HepG2 (cell line): ENCODE measurements around the gene ERV3-1. TPM values are rescaled to one million over a fixed set of nuclear protein-coding genes. Genes with fewer than 3 reads are reported as not detected.

ENCODE experiments used
- CBX5 ChIP-seq: sonication (generic); formaldehyde crosslinking; IDR thresholded peaks from 2 replicates; pipeline ENCODE4 v1.4.0; 2020; ENCODE audit warnings: missing genetic modification reagents, borderline replicate concordance
- CHCHD3 ChIP-seq: sonication (generic); formaldehyde crosslinking; IDR thresholded peaks from 2 replicates; pipeline ENCODE4 v1.8.0; 2022; ENCODE audit warnings: mild to moderate bottlenecking, missing genetic modification reagents, moderate library complexity
- CREM ChIP-seq, 2 experiments: sonication (generic) in 1 of 2; formaldehyde crosslinking in 1 of 2; IDR thresholded peaks; 2 replicates each; pipeline versions ENCODE4 v1.4.0 to v1.6.1; 2016 to 2020; ENCODE audit warnings: antibody characterized with exemption in 1 of 2, mild to moderate bottlenecking in 1 of 2, missing genetic modification reagents in 1 of 2
- REST ChIP-seq, 2 experiments: IDR thresholded peaks; 2 replicates each; pipeline ENCODE4 v1.6.1; 2011 to 2012; ENCODE audit warnings: low read length in 2 of 2, borderline replicate concordance in 1 of 2, low read depth in 1 of 2, mild to moderate bottlenecking in 1 of 2, moderate library complexity in 1 of 2
- ZNF431 ChIP-seq: sonication (generic); formaldehyde crosslinking; IDR thresholded peaks from 2 replicates; pipeline ENCODE4 v1.9.0; 2022; ENCODE audit warnings: missing genetic modification reagents, low read depth, mild to moderate bottlenecking, borderline replicate concordance
- ZNF557 ChIP-seq: sonication (generic); formaldehyde crosslinking; IDR thresholded peaks from 2 replicates; pipeline ENCODE4 v1.4.0; 2020; ENCODE audit warnings: missing genetic modification reagents
- polyA plus RNA-seq, 8 experiments: library from polyadenylated mRNA; depleted of rRNA in 3 of 8; stranded (reverse) in 7 of 8; unstranded in 1 of 8; fragments of >200 nt; fragmentation: Illumina TruSeq in 4 of 8; extraction: Trizol in 4 of 8; gene quantifications; 2 replicates each; pipeline versions ENCODE4 v1.2.1 to v1.2.3, GENCODE V29; 2011 to 2016; ENCODE audit warnings: low read depth in 4 of 8, missing spikeins in 1 of 8, mixed read lengths in 1 of 8; ENCODE audit not compliant: insufficient read depth in 1 of 8
- total RNA-seq, 5 experiments: library from RNA; depleted of rRNA; stranded (reverse); fragments of >200 nt; fragmentation: Illumina TruSeq; extraction: Trizol; gene quantifications; 2 replicates each; pipeline ENCODE4 v1.2.3, GENCODE V29; 2016; ENCODE audit warnings: low read depth in 1 of 5
- TF ChIP-seq, protein P1 (sequence below): sonication (generic); formaldehyde crosslinking; IDR thresholded peaks from 2 replicates; pipeline ENCODE4 v1.4.0; 2020; ENCODE audit warnings: missing genetic modification reagents, borderline replicate concordance
- TF ChIP-seq, protein P2 (sequence below): sonication (generic); formaldehyde crosslinking; IDR thresholded peaks from 2 replicates; pipeline ENCODE4 v1.5.1; 2020; ENCODE audit warnings: missing genetic modification reagents, mild to moderate bottlenecking, borderline replicate concordance
- TF ChIP-seq, protein P3 (sequence below): sonication (generic); formaldehyde crosslinking; conservative IDR thresholded peaks from 2 replicates; pipeline ENCODE4 v1.8.0; 2022; ENCODE audit warnings: low read depth, missing genetic modification reagents
- TF ChIP-seq, protein P4 (sequence below): sonication (generic); IDR thresholded peaks from 2 replicates; pipeline ENCODE4 v1.6.1; 2016; ENCODE audit warnings: low read depth, borderline replicate concordance
- TF ChIP-seq, protein P5 (sequence below): sonication (generic); formaldehyde crosslinking; IDR thresholded peaks from 2 replicates; pipeline ENCODE4 v1.5.0; 2020; ENCODE audit warnings: missing genetic modification reagents
- TF ChIP-seq, protein P6 (sequence below): sonication (generic); formaldehyde crosslinking; IDR thresholded peaks from 2 replicates; pipeline ENCODE4 v1.4.0; 2020; ENCODE audit warnings: mild to moderate bottlenecking, low read depth, missing genetic modification reagents

Gene ERV3-1
- total and polyA plus RNA-seq, 2 of the 13 experiments (the other 11 are each of a cell fraction or from before 2014, with no cell fraction given), result 20.4 to 86.3 TPM

DNA sequence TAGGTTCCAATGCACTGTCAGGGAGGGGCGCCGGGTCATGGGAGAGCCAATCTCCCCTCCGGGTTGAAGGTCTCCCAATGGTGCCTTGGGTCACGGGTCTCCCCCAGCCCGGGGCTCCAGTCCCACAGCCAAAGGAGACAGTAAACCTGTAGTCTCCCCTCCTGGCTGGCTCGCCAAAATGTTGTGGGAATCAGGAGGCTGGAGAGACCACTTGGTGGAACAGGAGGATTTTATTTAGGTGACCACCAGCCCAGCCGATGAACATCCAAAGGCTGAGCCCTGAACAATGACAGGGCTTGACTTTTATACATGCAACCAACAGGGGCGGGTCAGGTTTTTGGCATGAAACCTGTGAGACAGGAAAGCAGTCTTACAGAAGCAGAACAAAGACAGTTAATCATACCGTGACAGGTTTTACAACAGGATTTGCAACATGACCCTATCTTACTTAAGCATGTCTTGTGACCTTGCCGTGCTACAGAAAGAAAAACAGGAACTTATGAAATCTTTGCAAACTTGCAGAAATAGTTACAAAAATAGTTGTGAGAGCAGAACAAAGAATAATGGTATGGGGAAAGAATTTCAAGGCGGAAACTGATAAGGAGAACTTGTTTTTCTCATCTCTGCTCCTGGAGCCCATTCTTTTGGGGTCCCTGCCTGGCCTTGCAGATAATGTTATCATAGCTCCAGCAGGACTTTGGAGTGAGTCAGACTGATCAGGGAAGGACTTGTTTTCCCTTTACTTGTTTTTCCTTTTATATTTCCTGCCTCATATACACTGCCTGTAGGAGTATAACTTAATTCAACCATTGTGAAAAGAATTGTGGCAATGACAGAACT is 7.1 kb downstream of the ERV3-1 start (continued):
- TF ChIP-seq, protein P1, sequence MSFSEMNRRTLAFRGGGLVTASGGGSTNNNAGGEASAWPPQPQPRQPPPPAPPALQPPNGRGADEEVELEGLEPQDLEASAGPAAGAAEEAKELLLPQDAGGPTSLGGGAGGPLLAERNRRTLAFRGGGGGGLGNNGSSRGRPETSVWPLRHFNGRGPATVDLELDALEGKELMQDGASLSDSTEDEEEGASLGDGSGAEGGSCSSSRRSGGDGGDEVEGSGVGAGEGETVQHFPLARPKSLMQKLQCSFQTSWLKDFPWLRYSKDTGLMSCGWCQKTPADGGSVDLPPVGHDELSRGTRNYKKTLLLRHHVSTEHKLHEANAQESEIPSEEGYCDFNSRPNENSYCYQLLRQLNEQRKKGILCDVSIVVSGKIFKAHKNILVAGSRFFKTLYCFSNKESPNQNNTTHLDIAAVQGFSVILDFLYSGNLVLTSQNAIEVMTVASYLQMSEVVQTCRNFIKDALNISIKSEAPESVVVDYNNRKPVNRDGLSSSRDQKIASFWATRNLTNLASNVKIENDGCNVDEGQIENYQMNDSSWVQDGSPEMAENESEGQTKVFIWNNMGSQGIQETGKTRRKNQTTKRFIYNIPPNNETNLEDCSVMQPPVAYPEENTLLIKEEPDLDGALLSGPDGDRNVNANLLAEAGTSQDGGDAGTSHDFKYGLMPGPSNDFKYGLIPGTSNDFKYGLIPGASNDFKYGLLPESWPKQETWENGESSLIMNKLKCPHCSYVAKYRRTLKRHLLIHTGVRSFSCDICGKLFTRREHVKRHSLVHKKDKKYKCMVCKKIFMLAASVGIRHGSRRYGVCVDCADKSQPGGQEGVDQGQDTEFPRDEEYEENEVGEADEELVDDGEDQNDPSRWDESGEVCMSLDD, result peak; percentile 94
- TF ChIP-seq CREM (IDR thresholded peaks at IDR 0.05) (peak; percentile 94), CREM (CRISPR knock-in tag; IDR thresholded peaks at IDR 0.05) (no peak), CHCHD3 (no peak), REST (IDR thresholded peaks at IDR 0.05; ENCODE audit: borderline replicate concordance in 1 of 2, low read depth in 1 of 2, low read length in 2 of 2) (no peak), ZNF557 (no peak), ZNF431 (CRISPR knock-in tag) (no peak), CBX5 (no peak)
- TF ChIP-seq, protein P2, sequence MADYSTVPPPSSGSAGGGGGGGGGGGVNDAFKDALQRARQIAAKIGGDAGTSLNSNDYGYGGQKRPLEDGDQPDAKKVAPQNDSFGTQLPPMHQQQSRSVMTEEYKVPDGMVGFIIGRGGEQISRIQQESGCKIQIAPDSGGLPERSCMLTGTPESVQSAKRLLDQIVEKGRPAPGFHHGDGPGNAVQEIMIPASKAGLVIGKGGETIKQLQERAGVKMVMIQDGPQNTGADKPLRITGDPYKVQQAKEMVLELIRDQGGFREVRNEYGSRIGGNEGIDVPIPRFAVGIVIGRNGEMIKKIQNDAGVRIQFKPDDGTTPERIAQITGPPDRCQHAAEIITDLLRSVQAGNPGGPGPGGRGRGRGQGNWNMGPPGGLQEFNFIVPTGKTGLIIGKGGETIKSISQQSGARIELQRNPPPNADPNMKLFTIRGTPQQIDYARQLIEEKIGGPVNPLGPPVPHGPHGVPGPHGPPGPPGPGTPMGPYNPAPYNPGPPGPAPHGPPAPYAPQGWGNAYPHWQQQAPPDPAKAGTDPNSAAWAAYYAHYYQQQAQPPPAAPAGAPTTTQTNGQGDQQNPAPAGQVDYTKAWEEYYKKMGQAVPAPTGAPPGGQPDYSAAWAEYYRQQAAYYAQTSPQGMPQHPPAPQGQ (CRISPR knock-in tag), result no peak; the same call in 1 of the 2 replicates
- TF ChIP-seq, protein P3, sequence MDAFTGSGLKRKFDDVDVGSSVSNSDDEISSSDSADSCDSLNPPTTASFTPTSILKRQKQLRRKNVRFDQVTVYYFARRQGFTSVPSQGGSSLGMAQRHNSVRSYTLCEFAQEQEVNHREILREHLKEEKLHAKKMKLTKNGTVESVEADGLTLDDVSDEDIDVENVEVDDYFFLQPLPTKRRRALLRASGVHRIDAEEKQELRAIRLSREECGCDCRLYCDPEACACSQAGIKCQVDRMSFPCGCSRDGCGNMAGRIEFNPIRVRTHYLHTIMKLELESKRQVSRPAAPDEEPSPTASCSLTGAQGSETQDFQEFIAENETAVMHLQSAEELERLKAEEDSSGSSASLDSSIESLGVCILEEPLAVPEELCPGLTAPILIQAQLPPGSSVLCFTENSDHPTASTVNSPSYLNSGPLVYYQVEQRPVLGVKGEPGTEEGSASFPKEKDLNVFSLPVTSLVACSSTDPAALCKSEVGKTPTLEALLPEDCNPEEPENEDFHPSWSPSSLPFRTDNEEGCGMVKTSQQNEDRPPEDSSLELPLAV, result no peak
- TF ChIP-seq, protein P4, sequence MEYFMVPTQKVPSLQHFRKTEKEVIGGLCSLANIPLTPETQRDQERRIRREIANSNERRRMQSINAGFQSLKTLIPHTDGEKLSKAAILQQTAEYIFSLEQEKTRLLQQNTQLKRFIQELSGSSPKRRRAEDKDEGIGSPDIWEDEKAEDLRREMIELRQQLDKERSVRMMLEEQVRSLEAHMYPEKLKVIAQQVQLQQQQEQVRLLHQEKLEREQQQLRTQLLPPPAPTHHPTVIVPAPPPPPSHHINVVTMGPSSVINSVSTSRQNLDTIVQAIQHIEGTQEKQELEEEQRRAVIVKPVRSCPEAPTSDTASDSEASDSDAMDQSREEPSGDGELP, result peak; percentile 13; the same call in 1 of the 2 replicates
- TF ChIP-seq, protein P5, sequence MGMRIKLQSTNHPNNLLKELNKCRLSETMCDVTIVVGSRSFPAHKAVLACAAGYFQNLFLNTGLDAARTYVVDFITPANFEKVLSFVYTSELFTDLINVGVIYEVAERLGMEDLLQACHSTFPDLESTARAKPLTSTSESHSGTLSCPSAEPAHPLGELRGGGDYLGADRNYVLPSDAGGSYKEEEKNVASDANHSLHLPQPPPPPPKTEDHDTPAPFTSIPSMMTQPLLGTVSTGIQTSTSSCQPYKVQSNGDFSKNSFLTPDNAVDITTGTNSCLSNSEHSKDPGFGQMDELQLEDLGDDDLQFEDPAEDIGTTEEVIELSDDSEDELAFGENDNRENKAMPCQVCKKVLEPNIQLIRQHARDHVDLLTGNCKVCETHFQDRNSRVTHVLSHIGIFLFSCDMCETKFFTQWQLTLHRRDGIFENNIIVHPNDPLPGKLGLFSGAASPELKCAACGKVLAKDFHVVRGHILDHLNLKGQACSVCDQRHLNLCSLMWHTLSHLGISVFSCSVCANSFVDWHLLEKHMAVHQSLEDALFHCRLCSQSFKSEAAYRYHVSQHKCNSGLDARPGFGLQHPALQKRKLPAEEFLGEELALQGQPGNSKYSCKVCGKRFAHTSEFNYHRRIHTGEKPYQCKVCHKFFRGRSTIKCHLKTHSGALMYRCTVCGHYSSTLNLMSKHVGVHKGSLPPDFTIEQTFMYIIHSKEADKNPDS, result no peak
- TF ChIP-seq, protein P6, sequence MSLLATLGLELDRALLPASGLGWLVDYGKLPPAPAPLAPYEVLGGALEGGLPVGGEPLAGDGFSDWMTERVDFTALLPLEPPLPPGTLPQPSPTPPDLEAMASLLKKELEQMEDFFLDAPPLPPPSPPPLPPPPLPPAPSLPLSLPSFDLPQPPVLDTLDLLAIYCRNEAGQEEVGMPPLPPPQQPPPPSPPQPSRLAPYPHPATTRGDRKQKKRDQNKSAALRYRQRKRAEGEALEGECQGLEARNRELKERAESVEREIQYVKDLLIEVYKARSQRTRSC (CRISPR knock-in tag), result no peak
